Transverse colon (tissue), 4 donors: ENCODE data around the gene SRSF2. TPM values are rescaled to one million over a fixed set of nuclear protein-coding genes. Genes with fewer than 3 reads are reported as not detected.
"Not testable (repeated sequence)": the region's sequence is repeated elsewhere in the genome, so short reads cannot be mapped to it uniquely, and the experiment has no call there.

Experiments used
- DNase-seq: peaks from one replicate; pipeline ENCODE4 v3.0.0-alpha.2; 2019
- H3K27ac ChIP-seq, 4 donors: fragments of 200-600 bp; sonication (generic); 2 replicates each; pipeline ENCODE4 v1.5.1; 2016 to 2018; ENCODE audit warnings: inconsistent platforms in 4 of 4
- H3K27me3 ChIP-seq: fragments of 200-600 bp; sonication (generic); 2 replicates; pipeline ENCODE4 v1.5.1; 2017; ENCODE audit warnings: inconsistent platforms
- H3K36me3 ChIP-seq, 4 donors: fragments of 200-600 bp; sonication (generic); 2 replicates each; pipeline ENCODE4 v1.5.1; 2017 to 2019; ENCODE audit warnings: inconsistent platforms in 4 of 4
- H3K4me1 ChIP-seq, 4 donors: fragments of 200-600 bp; sonication (generic); 2 replicates each; pipeline ENCODE4 v1.5.1; 2017 to 2020; ENCODE audit warnings: inconsistent platforms in 4 of 4
- H3K4me3 ChIP-seq, 4 donors: fragments of 200-600 bp; sonication (generic); 1 replicate in 1 of 4; 2 replicates in 3 of 4; pipeline versions ENCODE4 v1.5.1 to v1.6.1; 2017 to 2019; ENCODE audit warnings: inconsistent platforms in 4 of 4
- H3K9me3 ChIP-seq, 2 donors: fragments of 200-600 bp; sonication (generic); 2 replicates each; pipeline ENCODE4 v1.5.1; 2017 to 2019; ENCODE audit warnings: inconsistent platforms in 2 of 2
- CTCF ChIP-seq, 5 experiments: fragments of 200-600 bp in 3 of 5; fragments of 450-650 bp in 2 of 5; sonication (generic) in 3 of 5; IDR thresholded peaks; 1 replicate in 2 of 5; 2 replicates in 3 of 5; pipeline ENCODE4 v1.5.1; 2016 to 2017; ENCODE audit warnings: antibody characterized with exemption in 5 of 5, inconsistent platforms in 3 of 5, mild to moderate bottlenecking in 2 of 5, moderate library complexity in 1 of 5
- EP300 ChIP-seq: sonication (generic); formaldehyde crosslinking; IDR thresholded peaks from one replicate; pipeline ENCODE4 v1.6.1; 2017; ENCODE audit warnings: antibody characterized with exemption, low read depth
- POLR2A ChIP-seq: fragments of 450-650 bp; IDR thresholded peaks from one replicate; pipeline ENCODE4 v1.6.1; 2016; ENCODE audit warnings: antibody characterized with exemption, mild to moderate bottlenecking, moderate library complexity
- POLR2AphosphoS5 ChIP-seq, 3 donors: sonication (generic); formaldehyde crosslinking; IDR thresholded peaks; one replicate each; pipeline ENCODE4 v1.6.1; 2016; ENCODE audit warnings: antibody characterized with exemption in 3 of 3
- WGBS, 2 donors: methylation state at CpG; one replicate each; pipeline ENCODE4 v1.1.5; 2018; ENCODE audit warnings: low coverage in 1 of 2; 5-methylcytosine and 5-hydroxymethylcytosine counted together
- in situ Hi-C, 4 donors: fragments of 200-750 bp; cut with MboI; loops; one replicate each; pipeline versions ENCODE4 v1.15.0 to v1.15.1; 2017; ENCODE audit warnings: low sequenced_read_pairs in 3 of 4, low pct_ligation_motif_present in 1 of 4, low pct_unique_long_range_greater_than_20kb in 1 of 4
- intact Hi-C: fragments of 100-400 bp; cut with DNase I; formaldehyde crosslinking; loops from one replicate; pipeline ENCODE4 v1.15.1; 2023; ENCODE audit warnings: low total_unique reads
- total RNA-seq, 4 donors: library from RNA; depleted of rRNA; stranded (reverse); fragments of >200 nt; gene quantifications; one replicate each; pipeline ENCODE4 v1.1.0, GENCODE V29; 2016

Gene SRSF2
- total RNA-seq, 4 donors from 2014 or later: 193 to 1,196 (median 348) TPM

GRCh38 chr17:76742958-76743357 is 5.8 kb upstream of the SRSF2 start:
- TF ChIP-seq POLR2A (no peak), POLR2AphosphoS5 (IDR thresholded peaks at IDR 0.05) (no peak), EP300 (no peak), CTCF (IDR thresholded peaks at IDR 0.05) (no peak)
- intact Hi-C loops: no loop called here
- Histone ChIP-seq H3K27me3 (no peaks in the 10 kb centered on the region), H3K36me3 (peaks cover 0 to 39% (median 18%) of the 10 kb centered on the region in 4 donors), H3K27ac (no peak overlapping the region), H3K4me1 (peaks cover 0 to 32% (median 15%) of the 10 kb centered on the region in 4 donors), H3K9me3 (no peaks in the 10 kb centered on the region), H3K4me3 (no peak overlapping the region)
- no peak for DNase-seq
- in situ Hi-C loops: no loop called here

- intact Hi-C loops: no loop called here
- no peak for DNase-seq
- H3K4me3 ChIP-seq: no peak overlapping the region
- peaks cover under 1 to 36% (median 19%) of the 10 kb centered on the region in 4 donors for H3K4me1 ChIP-seq
- H3K9me3 ChIP-seq: no peaks in the 10 kb centered on the region
- in situ Hi-C loops: no loop called here
- H3K27ac ChIP-seq: peak overlapping the region; percentile 38 to 61 (median 58)
- 67 to 78% methylated on average over 5 of the region's 5 CpGs for WGBS, 2 donors
- no peak for TF ChIP-seq EP300
- TF ChIP-seq POLR2A: no peak
- TF ChIP-seq CTCF (IDR thresholded peaks at IDR 0.05): no peak
- TF ChIP-seq POLR2AphosphoS5 (IDR thresholded peaks at IDR 0.05): no peak
- H3K36me3 ChIP-seq: peaks cover 0 to 39% (median 11%) of the 10 kb centered on the region in 4 donors
- no peaks in the 10 kb centered on the region for H3K27me3 ChIP-seq
Measured at GRCh38 chr17:76740329-76741118, 3.4 kb upstream of the SRSF2 start.

- in situ Hi-C loops, intact Hi-C loops, H3K27me3 ChIP-seq, H3K4me3 ChIP-seq, DNase-seq, H3K9me3 ChIP-seq: not testable (repeated sequence)
- H3K4me1 ChIP-seq: peaks cover 9 to 45% (median 27%) of the 10 kb centered on the region in 4 donors
- H3K27ac ChIP-seq: peak overlapping the region; percentile 38 to 61 (median 58)
- 92 to 100% methylated on average over 2 to 17 of the region's 17 CpGs for WGBS, 2 donors
- peaks cover 0 to 41% (median 12%) of the 10 kb centered on the region in 4 donors for H3K36me3 ChIP-seq
Measured at GRCh38 chr17:76739568-76740115, 2.5 kb upstream of the SRSF2 start.

DNA sequence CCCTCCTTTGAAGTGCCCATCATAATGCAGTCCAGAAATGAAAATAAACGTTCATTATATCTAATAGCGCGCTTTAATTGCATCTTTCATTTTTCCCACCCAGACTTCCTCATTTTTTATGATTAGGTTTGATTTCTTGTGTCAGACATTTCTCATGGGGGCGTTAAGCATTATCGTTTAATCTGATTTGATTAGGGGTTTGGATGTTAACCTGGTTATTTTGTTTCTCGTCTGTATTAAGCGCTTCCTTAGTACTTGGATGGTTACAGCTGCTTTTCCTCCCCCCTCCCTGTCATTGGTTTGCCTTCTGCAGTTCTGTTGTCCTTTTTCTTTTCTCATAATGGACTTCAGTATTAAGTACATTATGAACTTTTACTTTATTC is 1.3 kb upstream of the SRSF2 start:
- no peak for DNase-seq
- Histone ChIP-seq H3K4me3 (peak overlapping the region; percentile 68 to 100 (median 85)), H3K27me3 (no peaks in the 10 kb centered on the region), H3K4me1 (peaks cover 21 to 57% (median 37%) of the 10 kb centered on the region in 4 donors), H3K9me3 (no peaks in the 10 kb centered on the region), H3K36me3 (peaks cover 0 to 41% (median 12%) of the 10 kb centered on the region in 4 donors), H3K27ac (peak overlapping the region; percentile 99 to 100 (median 100))
- intact Hi-C loops (no loop called here), in situ Hi-C loops (no loop called here)
- TF ChIP-seq CTCF (IDR thresholded peaks at IDR 0.05): no peak
- TF ChIP-seq EP300: no peak
- no peak for TF ChIP-seq POLR2AphosphoS5 (IDR thresholded peaks at IDR 0.05)
- no peak for TF ChIP-seq POLR2A
- 0 to 4% methylated on average over 5 to 7 of the region's 7 CpGs for WGBS, 2 donors
